Articular chondrocyte of knee joint (primary cell): ENCODE results near the gene DCUN1D5. TPM values are rescaled to one million over a fixed set of nuclear protein-coding genes. Genes with fewer than 3 reads are reported as not detected.

Experiments
- total RNA-seq: library from RNA; depleted of rRNA; stranded (reverse); fragments of >200 nt; gene quantifications from 2 replicates; pipeline ENCODE4 v1.2.3, GENCODE V29; 2012

Gene DCUN1D5
- 49.3 and 50.2 TPM in 2 replicates for total RNA-seq

GRCh38 chr11:103091801-103092524, at the start of gene DCUN1D5:
DCUN1D5 (minus strand) TSS chr11:103092160; CDS start chr11:103091872, 288 bp downstream.

GRCh38 chr11:103108933-103109817, 17.2 kb upstream of the DCUN1D5 start, which contains the start of gene DYNC2H1:
DYNC2H1 (plus strand) TSS chr11:103109426; CDS start chr11:103109575, 149 bp downstream.

Other genes starting within 250 kb of the DCUN1D5 start
- 33.3 and 99.6 TPM in 2 replicates for gene MMP3, start 248.6 kb downstream of the DCUN1D5 start, total RNA-seq
- 0.11 and 0.26 TPM in 2 replicates for gene MMP12, start 217.2 kb downstream of the DCUN1D5 start, total RNA-seq
- gene MMP13, start 136.4 kb downstream of the DCUN1D5 start, total RNA-seq = 1.6 and 5.7 TPM in 2 replicates
- gene DYNC2H1, start 17.3 kb upstream of the DCUN1D5 start, total RNA-seq = 86.5 and 96.3 TPM in 2 replicates